GM19467 (cell line): ENCODE data around the gene SBF2.
"Not testable (repeated sequence)": the region's sequence is repeated elsewhere in the genome, so short reads cannot be mapped to it uniquely, and the experiment has no call there.

ENCODE experiments used
- ATAC-seq: cut with Tn5 transposase; IDR thresholded peaks from one replicate; pipeline ENCODE4 v1.9.1; 2021; ENCODE audit warnings: mild to moderate bottlenecking, moderate library complexity; ENCODE audit not compliant: unreplicated experiment

The SBF2 gene

DNA sequence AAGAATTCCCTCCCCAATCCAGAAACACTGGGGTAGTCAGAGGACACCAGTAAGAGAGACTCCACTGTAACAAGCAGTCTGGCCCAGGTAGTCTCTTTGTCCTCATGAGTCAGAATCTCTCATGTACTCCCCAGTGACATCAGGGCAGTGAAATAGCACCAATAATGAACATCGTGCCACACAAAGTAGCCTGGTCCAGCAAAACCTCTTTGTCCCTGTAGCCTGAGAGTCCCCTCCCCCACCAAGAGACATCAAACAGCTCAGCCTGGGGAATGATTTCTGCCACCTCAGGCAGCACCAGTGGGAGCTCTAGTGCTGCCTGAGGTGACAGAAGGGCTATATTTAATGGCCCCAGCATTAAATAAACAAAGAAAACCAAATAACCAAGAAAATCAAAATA lies 88.1 kb downstream of the SBF2 start:
- ATAC-seq = no peak

- ATAC-seq = no peak
Observed at GRCh38 chr11:10204021-10204420, 90.0 kb downstream of the SBF2 start.

DNA sequence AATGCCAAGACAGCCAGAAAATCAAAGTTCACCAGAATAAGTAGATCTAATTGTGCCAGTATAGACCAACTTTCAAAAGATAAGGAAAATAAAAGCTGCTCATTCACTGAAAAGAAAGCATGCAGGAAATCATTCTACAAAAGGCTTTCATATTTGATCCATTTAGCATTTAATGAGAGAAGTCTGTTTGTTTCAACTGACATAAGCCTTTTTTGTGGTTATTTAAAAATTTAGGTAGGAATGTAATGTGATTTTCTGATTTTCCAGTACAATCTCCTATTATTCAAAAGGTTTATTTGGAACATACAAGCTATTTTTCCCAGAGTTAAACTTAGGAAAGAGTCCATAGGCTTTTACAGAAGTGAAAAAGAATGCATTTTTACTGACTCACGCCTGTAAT lies 92.7 kb downstream of the SBF2 start:
- ATAC-seq = no peak

DNA sequence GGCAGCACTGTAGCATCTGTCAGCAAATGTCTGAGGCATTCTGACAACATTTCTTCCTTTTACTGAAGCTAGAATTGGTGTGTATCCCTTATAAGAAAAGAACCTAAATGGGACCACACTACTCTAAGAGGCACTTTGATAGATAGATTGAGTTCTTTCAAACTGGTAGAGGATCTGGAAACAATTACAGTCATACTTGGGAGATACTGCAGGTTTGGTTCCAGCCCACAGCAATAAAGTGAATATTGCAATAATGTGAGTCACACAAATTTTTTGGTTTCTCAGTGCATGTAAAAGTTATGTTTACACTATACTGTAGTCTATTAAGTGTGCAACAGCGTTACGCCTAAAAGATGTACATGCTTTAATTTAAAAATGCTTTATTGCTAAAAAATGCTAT lies 96.9 kb downstream of the SBF2 start:
- no peak for ATAC-seq

- no peak for ATAC-seq
Observed at GRCh38 chr11:10192036-10192435, 102.0 kb downstream of the SBF2 start.

DNA sequence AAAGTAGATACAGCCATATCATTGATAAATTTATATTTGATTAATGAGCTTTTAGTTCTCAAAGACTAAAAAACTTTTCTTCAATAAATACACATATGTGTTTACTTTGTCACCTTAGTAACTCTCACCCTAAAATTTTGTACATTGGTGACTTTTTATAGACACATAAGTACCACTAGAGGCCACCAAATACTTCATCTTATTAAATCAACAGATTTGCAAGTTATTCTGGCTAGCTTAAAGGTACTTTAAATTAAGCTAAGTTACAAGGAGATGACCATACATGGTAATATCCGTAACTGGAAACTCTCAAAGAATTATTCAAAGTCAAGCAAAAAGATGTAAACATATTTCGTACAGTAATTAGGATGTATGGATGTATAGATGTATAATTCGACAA lies 112.2 kb downstream of the SBF2 start:
- ATAC-seq = no peak

DNA sequence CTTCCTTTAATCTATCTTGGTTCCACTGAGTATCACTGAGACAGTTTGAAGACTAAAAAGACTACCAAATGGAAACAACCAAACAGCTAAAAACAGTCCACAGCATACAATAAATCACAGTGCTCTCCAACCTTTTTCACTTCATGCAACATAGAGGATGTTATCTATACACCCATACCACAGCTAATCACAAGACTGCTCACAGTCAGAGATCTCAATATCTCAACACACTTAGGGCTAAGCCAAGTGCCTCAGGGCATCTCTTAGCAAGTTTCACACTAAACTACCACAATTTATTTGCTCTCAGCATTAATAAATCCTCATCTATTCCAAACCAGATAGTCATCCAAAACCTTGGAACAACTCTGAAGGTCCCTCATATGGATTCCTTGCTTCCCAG lies 129.4 kb downstream of the SBF2 start:
- ATAC-seq = no peak

- ATAC-seq = no peak
Observed at GRCh38 chr11:10162222-10162621, 131.8 kb downstream of the SBF2 start.

- no peak for ATAC-seq
Observed at GRCh38 chr11:10160350-10160749, 133.7 kb downstream of the SBF2 start.

DNA sequence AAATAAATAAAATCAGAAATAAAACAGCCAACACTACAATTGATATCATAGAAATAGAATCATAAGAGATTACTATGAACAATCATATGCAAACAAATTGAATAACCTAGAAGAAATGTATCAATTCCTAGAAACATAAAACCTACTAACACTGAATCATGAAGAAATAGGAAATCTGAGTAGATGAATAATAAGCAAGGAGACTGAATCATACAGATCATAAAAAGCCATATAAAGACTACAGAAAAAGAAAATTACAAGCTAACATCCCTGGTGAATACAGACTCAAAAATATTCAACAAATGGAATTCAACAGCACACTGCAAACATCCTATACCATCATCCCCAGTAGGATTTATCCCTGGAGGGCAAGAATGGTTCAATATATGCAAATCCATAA lies 135.6 kb downstream of the SBF2 start:
- ATAC-seq = no peak

DNA sequence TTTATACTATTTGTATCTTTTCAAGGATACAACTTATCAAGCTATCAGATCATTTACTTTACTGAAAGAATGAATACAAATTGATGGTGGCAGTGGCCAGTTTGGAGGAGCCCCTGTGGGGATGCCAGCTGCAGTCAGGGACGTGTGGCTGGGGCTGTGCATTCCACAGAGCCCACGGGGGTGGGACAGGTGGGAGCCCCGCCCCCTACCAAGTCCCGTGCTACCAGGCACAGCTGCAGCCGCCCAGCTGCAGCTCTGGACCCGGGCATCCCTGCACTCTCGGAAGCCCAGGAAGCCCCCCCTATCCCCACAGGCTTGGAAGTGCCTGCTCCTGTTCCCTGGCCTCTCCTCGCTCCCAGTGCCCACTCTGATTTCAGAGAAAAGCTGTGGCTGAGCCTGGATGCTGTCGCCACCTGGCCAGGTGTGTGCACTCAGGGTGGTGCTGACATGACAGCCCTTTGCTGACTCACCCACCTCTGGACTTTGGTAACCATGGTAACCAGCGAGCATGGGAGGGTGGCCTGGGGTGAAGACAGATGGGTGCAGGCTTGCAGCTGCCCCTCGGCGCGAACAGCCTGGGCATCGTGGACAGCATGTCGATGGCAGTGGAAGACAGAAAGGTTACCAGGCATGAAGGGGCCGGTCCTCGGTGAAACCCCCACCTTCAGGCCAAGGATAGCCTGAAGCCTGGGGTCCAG lies 138.1 kb downstream of the SBF2 start:
- no peak for ATAC-seq

GRCh38 chr11:10150800-10151199 lies 143.2 kb downstream of the SBF2 start:
- ATAC-seq = no peak

- ATAC-seq = no peak
Observed at GRCh38 chr11:10149553-10149952, 144.5 kb downstream of the SBF2 start.

DNA sequence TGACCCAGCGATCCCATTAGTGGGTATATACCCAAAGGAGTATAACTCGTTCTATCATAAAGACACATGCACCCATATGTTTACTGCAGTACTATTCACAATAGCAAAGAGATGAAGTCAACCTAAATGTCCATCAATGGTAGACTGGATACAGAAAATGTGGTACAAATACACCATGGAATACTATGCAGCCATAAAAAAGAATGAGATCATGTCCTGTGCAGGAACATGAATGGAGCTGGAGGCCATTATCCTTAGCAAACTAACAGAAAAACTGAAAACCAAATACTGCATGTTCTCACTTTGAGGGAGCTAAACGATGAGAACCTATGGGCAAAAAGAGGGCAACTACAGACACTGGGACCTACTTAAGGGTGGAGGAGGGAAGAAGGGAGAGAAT lies 146.8 kb downstream of the SBF2 start:
- no peak for ATAC-seq

- no peak for ATAC-seq
Observed at GRCh38 chr11:10144954-10145353, 149.1 kb downstream of the SBF2 start.

DNA sequence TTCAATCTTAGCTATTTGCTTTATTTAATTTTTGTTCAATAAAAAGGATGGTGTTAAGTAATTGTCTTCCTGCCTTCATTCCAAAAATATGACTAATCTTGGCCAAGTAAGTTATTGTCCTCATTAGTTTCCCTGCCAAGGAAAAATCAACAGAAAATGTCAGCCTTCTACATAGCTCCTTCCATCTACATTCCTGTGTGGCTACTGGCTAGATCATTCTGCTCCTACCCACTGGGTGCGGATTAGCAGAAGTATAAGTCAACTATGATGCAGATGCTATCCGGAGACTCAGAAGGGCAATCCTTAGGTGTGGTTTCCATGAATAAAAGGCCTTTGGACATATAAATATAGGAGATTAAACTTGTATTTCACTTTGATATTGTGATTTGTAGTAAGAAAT lies 154.4 kb downstream of the SBF2 start:
- no peak for ATAC-seq

DNA sequence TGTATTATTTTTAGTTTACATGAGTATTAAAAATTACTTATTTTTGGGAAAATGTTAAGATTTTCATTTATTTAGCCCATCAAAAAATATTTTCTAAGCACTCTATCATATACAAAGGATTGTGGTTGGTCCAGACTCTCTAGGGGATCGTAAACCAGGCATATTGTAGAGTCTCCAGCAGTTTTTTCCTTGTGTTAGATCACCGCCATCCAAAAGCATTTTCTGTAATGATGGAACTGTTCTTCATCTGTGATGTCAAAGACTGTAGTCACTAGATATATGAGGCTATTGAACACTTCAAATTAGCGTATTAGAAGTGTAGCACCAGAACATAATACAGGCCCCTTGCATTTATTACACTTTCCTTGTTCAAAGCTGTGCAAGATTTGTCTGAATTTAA lies 154.9 kb downstream of the SBF2 start:
- no peak for ATAC-seq

- no peak for ATAC-seq
Observed at GRCh38 chr11:10134975-10135481, 159.0 kb downstream of the SBF2 start.

DNA sequence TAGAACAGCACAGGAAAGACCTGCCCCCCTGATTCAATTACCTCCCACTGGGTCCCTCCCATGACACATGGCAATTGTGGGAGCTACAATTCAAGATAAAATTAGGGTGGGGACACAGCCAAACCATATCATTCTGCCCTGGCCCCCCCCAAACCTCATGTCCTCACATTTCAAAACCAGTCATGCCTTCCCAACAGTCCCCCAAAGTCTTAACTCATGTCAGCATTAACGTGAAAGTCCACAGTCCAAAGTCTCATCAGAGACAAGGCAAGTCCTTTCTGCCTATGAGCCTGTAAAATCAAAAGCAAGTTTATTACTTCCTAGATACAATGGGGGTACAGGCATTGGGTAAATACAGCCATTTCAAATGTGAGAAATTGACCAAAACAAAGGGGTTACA lies 159.8 kb downstream of the SBF2 start:
- not testable (repeated sequence) for ATAC-seq

- not testable (repeated sequence) for ATAC-seq
Observed at GRCh38 chr11:10133251-10133650, 160.8 kb downstream of the SBF2 start.

- ATAC-seq = no peak
Observed at GRCh38 chr11:10130875-10131274, 163.1 kb downstream of the SBF2 start.

DNA sequence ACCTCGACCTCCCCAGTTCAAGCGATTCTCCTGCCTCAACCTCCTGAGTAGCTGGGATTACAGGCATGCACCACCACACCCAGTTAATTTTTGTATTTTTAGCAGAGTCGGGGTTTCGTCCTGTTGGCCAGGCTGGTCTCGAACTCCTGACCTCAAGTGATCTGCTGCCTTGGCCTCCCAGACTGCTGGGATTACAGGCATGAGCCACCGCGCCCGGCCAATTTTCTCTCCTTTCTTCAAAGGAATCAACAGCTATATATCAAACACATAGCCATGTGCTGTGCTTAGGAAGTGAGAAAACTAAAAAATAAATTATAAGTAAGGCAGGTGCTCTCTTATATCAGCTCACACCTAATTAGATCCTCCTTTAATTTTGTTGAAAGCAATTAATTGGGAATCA lies 164.8 kb downstream of the SBF2 start:
- not testable (repeated sequence) for ATAC-seq

DNA sequence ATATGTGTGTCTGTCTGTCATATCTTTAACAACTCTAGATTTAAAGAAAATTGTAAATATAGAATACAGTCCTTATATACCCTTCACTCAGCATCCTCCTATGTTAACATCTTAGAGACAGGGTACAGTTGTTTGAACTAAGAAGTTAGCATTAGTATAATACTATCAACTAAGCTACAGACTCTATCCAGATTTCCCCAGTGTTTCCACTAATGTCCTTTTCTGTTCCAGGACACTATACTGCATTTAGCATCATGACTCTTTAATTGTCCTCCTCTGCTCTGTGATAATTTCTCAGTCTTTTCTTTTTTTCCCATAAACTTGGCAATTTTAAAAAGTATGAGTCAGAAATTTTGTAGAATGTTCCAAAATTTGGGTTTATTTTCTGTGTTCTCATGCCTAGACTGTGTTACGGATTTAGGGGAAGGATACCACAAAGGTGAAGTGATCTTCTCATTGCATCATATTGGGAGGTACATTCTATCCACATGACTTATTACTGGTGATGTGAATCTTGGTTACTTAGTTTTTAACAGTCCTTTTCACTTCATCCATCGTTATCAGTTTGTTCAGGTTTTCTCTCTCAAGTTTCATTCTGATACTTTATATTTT lies 168.4 kb downstream of the SBF2 start:
- no peak for ATAC-seq
